ENCODE data around the gene EYA2. TPM values are rescaled to one million over a fixed set of nuclear protein-coding genes. Genes with fewer than 3 reads are reported as not detected.

Gene EYA2
- total RNA-seq, 4 donors from 2014 or later = 9.9 to 20.1 (median 13.8) TPM

- Histone ChIP-seq H3K9me3 (no peaks in the 10 kb centered on the region), H3K4me3 (replicated peaks in 1 of 3) (no peak overlapping the region), H3K27me3 (no peaks in the 10 kb centered on the region), H3K4me1 (peaks cover 29 to 32% of the 10 kb centered on the region in 2 donors), H3K27ac (no peak overlapping the region), H3K36me3 (no peaks in the 10 kb centered on the region)
- intact Hi-C loops (cut with DNase I) = no loop called here
- no peak for TF ChIP-seq CTCF (IDR thresholded peaks at IDR 0.05)
- TF ChIP-seq POLR2A (IDR thresholded peaks at IDR 0.05) = no peak
- no peak for DNase-seq
- 86 to 90% methylated on average over 4 of the region's 4 CpGs for WGBS, 2 donors
These were observed 40.2 kb downstream of the EYA2 start for GRCh38 chr20:46934746-46935287.

- Histone ChIP-seq H3K27me3 (no peaks in the 10 kb centered on the region), H3K36me3 (no peaks in the 10 kb centered on the region), H3K27ac (peak overlapping the region in 1 of 3 donors; percentile 66), H3K9me3 (no peaks in the 10 kb centered on the region), H3K4me1 (peaks cover 30 to 32% of the 10 kb centered on the region in 2 donors), H3K4me3 (replicated peaks in 1 of 3) (no peak overlapping the region)
- DNase-seq = no peak
- intact Hi-C loops (cut with DNase I) = no loop called here
- no peak for TF ChIP-seq CTCF (IDR thresholded peaks at IDR 0.05)
- TF ChIP-seq POLR2A (IDR thresholded peaks at IDR 0.05) = no peak
- 95% methylated on average over 9 of the region's 9 CpGs for WGBS, 2 donors
These were observed 40.9 kb downstream of the EYA2 start for GRCh38 chr20:46935394-46936017.

DNA sequence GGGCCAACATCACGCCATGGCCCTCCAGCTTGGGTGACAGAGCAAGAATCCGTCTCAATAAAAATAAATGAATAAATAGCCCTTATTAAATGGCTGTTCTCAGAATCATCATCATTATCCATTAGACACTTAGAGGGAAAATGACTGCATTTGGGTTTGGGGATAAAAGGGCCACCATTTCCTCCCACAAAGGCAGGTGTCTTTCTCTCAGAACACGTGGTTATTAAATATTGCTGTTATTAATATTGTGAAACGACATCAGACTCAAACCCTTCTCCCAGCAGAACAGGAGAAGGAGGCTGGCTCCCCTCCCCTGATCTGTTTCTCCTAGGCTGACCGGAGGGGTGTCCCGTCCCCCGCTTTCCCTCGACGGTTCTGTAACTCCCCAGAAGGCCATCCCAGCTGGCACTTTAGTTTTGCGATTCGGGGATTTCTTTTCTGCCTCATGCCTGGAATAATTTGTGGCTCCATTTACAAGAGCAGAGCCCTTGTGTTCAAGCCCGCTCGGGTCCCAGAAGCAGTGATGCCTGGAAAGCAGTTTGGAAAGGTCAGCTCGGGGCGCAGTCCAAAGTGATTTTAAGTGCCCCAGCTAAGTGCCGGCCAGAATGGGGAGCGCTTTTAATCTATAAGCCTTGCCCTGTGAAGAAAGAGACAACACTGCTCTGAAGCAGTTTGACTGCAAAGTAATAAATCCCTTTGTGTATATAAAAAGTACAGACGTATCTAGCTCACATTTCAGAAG is 41.9 kb downstream of the EYA2 start:
- TF ChIP-seq POLR2A (IDR thresholded peaks at IDR 0.05) = no peak
- no peak for TF ChIP-seq CTCF (IDR thresholded peaks at IDR 0.05)
- H3K4me3 ChIP-seq (replicated peaks in 1 of 3) = no peak overlapping the region
- intact Hi-C loops (cut with DNase I) = no loop called here
- H3K36me3 ChIP-seq = no peaks in the 10 kb centered on the region
- peak; percentile 68 to 77 for DNase-seq
- H3K27me3 ChIP-seq = no peaks in the 10 kb centered on the region
- H3K9me3 ChIP-seq = no peaks in the 10 kb centered on the region
- WGBS, 2 donors = 31 to 33% methylated on average over 18 of the region's 18 CpGs
- H3K4me1 ChIP-seq = peaks cover 30 to 32% of the 10 kb centered on the region in 2 donors
- peak overlapping the region; percentile 60 to 85 (median 66) for H3K27ac ChIP-seq

- 69 to 72% methylated on average over 4 of the region's 4 CpGs for WGBS, 2 donors
- Histone ChIP-seq H3K27ac (peak overlapping the region; percentile 60 to 85 (median 66)), H3K4me3 (replicated peaks in 1 of 3) (no peak overlapping the region)
These were observed 42.5 kb downstream of the EYA2 start for GRCh38 chr20:46937157-46937523.

More at GRCh38 chr20:46937157-46937523, 42.5 kb downstream of the EYA2 start:
- intact Hi-C loops (cut with DNase I) = no loop called here
- no peak for DNase-seq
- H3K36me3 ChIP-seq = no peaks in the 10 kb centered on the region
- no peaks in the 10 kb centered on the region for H3K27me3 ChIP-seq
- H3K9me3 ChIP-seq = no peaks in the 10 kb centered on the region
- H3K4me1 ChIP-seq = peaks cover 30 to 32% of the 10 kb centered on the region in 2 donors
- TF ChIP-seq POLR2A (IDR thresholded peaks at IDR 0.05) (no peak), CTCF (IDR thresholded peaks at IDR 0.05) (no peak)
